HG03108 (cell line): ENCODE data around the gene TMEM238.

Experiments used
- ATAC-seq: cut with Tn5 transposase; IDR thresholded peaks from one replicate; pipeline ENCODE4 v1.9.1; 2021; ENCODE audit warnings: moderate library complexity; ENCODE audit not compliant: unreplicated experiment

TMEM238 gene

DNA sequence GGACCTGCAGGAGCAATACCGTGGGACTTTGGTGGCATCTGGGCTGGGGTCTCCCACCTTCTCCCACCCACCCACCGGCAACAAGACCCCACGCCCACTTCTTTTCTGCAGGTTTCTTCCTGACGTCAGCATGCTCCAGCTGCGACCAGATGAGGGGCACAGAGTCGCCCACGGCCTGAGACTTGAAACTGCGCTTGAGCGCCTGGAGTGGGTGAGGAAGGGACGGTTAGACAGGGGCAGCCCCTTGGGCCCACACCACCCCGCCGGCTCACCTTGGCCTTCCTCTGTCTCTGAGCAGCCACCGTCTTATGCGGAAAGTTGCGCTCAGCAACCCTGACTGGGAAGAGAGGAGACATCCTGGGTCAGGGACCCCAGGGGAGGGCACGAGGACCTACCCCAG, 23.2 kb downstream of the TMEM238 start:
- ATAC-seq = no peak

DNA sequence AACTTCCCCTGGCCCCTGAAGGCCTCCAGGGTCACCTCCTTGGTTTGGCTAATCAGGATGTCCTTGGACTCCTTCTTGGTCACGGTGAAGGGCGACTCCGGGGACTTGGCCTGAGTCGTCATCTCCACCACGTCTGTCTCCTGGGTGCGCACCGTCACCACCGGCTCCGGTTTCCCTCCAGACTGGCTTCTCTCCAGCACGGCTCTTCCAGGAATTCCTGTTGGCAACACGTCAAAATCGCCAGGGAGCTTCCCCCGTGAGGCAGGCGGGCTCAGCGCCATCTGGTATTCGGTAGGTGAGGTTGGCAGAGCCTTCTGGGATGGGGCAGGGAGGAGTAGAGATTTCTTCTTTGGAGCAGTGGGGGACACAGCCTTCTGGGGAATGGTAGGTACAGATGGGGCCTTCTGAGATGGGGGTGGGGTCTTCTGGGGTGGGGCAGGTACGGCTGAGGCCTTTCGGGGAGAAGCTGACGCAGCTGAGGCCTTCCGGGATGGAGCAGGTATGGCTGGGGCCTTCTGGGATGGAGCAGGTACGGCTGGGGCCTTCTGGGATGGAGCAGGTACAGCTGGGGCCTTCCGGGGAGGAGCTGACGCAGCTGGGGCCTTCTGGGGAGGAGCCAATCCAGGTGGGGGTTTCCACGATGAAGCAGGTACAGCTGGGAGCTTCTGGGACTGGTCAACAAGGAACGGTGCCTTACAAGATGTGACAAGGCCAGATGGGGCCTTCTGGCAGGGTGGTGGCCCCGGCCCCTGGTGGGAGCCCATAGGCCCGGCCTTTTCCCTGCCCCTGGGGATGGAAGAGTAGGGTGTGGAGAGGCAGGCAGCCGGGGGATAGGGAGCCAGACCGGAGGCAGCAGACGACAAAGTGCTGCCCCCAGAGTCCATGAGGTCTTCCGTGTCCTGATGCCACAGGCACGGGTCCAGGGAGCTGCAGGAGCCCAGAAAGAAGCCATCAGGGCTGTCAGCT, 24.9 kb downstream of the TMEM238 start:
- no peak for ATAC-seq

GRCh38 chr19:55358493-55358892, 25.6 kb downstream of the TMEM238 start:
- ATAC-seq = no peak

DNA sequence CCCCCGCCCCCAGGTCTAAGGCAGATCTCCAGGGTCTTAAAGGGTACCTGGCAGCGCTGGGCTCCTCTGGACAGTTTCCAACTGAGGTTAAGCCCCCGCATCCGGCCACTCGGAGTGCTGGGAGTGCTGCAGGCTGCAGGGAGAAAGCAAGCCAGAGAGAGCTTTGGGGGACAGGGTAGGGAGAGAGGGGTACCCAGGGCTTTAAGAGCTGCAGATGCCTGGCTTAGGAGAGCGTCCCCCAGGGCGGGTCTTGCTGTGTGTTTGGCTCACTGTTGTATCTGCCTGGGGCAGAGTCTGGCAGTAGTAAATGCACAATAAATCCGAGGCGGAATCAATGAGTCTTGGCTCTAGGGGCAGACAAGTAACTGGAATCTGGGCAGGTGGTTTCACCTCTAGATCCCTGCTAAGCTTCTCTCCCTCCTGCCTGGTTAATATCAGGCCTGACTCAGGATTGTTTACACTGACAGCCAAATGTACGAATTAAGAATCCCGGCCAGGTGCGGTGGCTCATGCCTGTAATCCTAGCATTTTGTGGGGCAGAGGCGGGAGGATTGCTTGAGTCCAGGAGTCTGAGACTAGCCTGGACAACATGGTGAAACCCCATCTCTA, 28.8 kb downstream of the TMEM238 start:
- no peak for ATAC-seq

GRCh38 chr19:55354698-55355212, 29.3 kb downstream of the TMEM238 start, which contains the start of gene COX6B2:
COX6B2 (minus strand) TSS chr19:55354719; CDS start chr19:55354521, 198 bp downstream.
- ATAC-seq = no peak

DNA sequence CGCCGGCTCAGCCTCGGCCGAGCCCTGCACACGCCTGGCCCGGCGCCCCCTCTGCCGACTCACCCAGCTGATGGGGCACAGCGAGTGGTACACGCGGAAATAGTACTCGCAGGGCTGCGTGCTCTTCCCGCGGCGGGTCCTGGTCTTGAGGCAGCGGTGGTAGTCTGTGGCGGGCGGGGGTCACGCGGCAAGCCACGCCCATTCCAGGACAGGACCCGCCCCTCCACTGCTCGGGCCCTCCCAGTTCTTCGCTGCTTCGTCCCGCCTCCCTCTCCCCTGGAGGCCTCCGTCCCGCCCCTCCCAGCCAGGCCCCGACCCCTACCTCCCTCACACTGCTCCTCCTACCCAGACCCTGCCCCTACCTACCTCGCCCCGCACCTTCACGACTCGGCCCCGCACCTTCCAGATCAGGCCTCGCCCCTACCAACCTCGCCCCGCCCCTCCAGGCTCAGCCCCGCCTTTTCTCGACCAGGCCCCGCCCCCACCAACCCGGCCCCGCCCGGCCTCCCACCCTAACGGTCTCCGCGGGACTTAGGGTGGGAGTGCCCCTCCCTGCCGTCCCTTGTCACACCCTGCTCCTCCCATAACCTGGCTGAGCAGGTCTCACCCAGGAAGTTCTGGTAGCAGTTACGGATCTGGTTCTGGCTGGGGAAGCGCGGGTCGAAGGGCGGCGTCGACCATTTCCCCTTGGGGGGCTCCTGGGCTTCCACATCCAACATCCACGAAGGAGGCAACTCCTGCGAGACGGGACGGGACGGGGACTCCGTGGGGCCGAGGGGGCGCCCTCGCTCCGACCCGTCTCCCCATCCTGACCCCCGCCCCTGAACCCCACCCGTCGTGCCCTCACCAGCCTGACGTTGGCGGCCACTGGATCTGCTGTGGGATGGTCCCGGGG, 30.0 kb downstream of the TMEM238 start:
- ATAC-seq = no peak

DNA sequence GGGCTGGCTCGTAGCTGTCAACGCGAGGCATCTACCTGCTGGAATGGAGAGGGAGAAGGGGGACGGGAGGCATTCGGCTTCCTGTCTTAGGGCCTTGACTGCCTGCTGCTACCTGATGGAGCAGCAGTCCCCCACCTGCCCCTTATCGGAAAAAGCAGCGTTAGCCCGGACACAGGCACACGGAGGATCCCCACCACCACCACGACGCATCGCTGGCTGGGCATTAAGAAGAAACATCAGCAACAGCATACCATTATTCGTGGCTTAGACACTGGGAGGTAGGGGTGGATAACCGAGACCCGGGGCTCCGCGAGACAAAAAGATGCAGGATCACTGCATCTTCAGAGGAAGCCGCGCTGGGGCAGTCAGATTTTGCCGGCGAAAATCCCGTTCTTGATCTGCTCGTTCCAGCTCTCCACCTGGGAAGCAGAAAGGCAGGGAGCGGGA, 30.7 kb downstream of the TMEM238 start:
- ATAC-seq = no peak

GRCh38 chr19:55352549-55353145, 31.4 kb downstream of the TMEM238 start:
- no peak for ATAC-seq

- no peak for ATAC-seq
These were observed 32.1 kb downstream of the TMEM238 start for GRCh38 chr19:55352040-55352439.

GRCh38 chr19:55350620-55351315, 33.3 kb downstream of the TMEM238 start:
- ATAC-seq = no peak

GRCh38 chr19:55348317-55349034, 35.6 kb downstream of the TMEM238 start:
- no peak for ATAC-seq

DNA sequence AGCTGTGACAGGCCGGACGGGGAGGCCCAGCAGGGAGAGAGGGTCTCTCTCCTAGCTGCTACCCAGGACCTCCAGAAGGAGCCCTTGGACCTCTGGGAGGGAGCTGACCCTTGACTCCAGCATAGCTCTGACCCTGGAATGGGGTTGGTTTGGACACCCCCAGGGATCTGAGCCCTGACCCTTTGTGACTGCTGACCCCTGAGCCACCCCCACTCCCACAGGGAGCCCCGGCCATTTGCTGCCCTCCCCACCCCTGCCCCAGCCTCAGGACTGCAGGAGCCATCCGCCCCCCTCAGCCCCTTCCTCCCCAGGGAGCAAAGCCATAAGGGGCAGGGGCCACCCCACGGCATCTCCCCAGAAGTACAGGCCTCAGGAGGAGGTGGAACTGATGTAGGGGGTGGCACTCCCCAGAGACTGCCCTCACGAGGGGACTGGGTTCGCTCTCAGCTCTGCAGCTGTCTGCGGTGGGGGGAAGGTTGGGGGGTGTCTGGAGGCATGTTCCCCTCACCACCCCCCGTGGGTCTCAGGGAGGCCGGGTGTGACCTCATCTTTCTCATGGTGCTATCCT, 36.6 kb downstream of the TMEM238 start:
- no peak for ATAC-seq

DNA sequence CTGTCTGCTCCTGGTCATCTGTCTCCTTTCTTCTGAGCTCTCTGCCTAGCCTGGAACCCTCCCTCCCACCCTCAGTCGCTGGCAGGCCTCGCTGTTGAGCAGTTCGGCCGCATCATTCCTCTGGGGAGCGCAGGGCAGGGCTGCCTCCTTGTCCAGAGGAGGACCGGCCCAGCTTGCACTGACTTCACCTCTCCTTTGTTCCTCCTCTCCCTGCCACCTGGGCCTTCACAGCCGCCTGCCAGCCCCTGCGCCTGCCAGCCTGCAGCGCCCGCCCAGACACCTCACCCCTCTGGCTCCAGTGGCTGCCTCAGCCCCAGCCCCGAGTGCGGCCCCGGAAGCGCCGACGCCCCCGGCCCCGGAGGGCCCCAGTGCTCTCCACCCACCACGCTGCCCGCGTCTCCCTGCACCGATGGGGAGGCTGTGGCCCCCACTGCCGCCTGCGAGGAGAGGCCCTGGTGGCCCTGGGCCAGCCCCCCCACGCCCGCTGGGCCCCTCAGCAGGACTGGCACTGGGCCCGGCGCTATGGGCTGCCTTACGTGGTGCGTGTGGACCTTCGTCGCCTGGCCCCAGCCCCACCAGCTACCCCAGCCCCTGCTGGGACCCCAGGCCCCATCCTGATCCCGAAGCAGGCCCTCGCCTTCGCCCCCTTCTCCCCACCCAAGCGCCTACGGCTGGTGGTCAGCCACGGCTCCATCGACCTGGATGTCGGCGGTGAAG, 37.2 kb downstream of the TMEM238 start:
- ATAC-seq = no peak

GRCh38 chr19:55345818-55346724, 38.0 kb downstream of the TMEM238 start:
- no peak for ATAC-seq

- ATAC-seq = no peak
These were observed 38.8 kb downstream of the TMEM238 start for GRCh38 chr19:55345101-55345817.

DNA sequence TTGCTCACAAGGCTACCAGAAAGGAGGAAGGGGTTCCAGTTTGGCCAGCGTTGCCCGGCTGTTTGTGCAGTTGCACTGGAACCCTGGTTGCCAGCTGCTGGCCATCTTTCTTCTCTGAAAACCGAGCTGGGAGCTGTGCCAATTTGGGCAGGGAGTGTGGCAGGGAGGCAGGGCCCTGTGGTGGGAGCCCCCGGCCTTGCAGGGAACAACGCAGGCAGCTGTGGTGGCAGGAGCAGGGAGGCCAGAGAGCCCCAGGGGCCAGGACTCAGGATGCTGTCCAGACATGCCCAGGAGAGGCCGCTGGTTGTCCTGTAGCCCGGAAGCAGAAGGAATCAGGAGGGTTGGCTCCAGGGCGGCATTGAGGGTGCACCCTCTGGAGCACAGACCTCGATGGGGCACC, 39.6 kb downstream of the TMEM238 start:
- ATAC-seq = no peak
